DOHH2 (cell line): ENCODE data around the gene TRHDE.

Experiments
- H3F3A ChIP-seq: fragments of 200-600 bp; sonication (generic), shearing (Covaris generic); 2 replicates; pipeline ENCODE4 v1.6.0; 2016; ENCODE audit warnings: antibody characterized with exemption, mild to moderate bottlenecking; ENCODE audit not compliant: control insufficient read depth, insufficient read depth
- H3K27ac ChIP-seq: fragments of 200-600 bp; sonication (generic); 2 replicates; pipeline ENCODE4 v1.5.1; 2014; ENCODE audit warnings: low read depth, mild to moderate bottlenecking, low read length, moderate library complexity
- H3K27me3 ChIP-seq: fragments of 200-600 bp; sonication (generic); 2 replicates; pipeline ENCODE4 v1.6.1; 2014; ENCODE audit warnings: mild to moderate bottlenecking, low read length, mixed read lengths; ENCODE audit not compliant: control insufficient read depth
- H3K36me3 ChIP-seq: fragments of 200-600 bp; sonication (generic); 2 replicates; pipeline ENCODE4 v1.6.1; 2014; ENCODE audit warnings: mild to moderate bottlenecking, low read length, moderate library complexity, mixed read lengths; ENCODE audit not compliant: control insufficient read depth
- H3K4me1 ChIP-seq: fragments of 200-600 bp; sonication (generic); 2 replicates; pipeline ENCODE4 v1.6.1; 2014; ENCODE audit warnings: mild to moderate bottlenecking, low read length, mixed read lengths; ENCODE audit not compliant: control insufficient read depth
- H3K4me2 ChIP-seq: fragments of 200-600 bp; sonication (generic); 2 replicates; pipeline ENCODE4 v1.6.0; 2014; ENCODE audit warnings: mild to moderate bottlenecking, low read length, moderate library complexity
- H3K4me3 ChIP-seq: fragments of 200-600 bp; sonication (generic); 2 replicates; pipeline ENCODE4 v1.5.1; 2014; ENCODE audit warnings: mild to moderate bottlenecking, low read length, mixed read lengths
- H3K79me2 ChIP-seq: fragments of 200-600 bp; sonication (generic); 2 replicates; pipeline ENCODE4 v1.6.1; 2014; ENCODE audit warnings: mild to moderate bottlenecking, low read length, mixed read lengths; ENCODE audit not compliant: control insufficient read depth
- H3K9me2 ChIP-seq: fragments of 200-600 bp; sonication (generic); replicated peaks from 2 replicates; pipeline ENCODE4 v1.6.1; 2014; ENCODE audit warnings: mild to moderate bottlenecking, low read length, mixed read lengths; ENCODE audit not compliant: control insufficient read depth
- H3K9me3 ChIP-seq: fragments of 200-600 bp; sonication (generic); 2 replicates; pipeline ENCODE4 v1.6.1; 2014; ENCODE audit warnings: antibody characterized with exemption, low read length, mixed read lengths; ENCODE audit not compliant: control insufficient read depth, insufficient read depth
- H4K20me1 ChIP-seq: fragments of 200-600 bp; sonication (generic); 2 replicates; pipeline ENCODE4 v1.6.0; 2014; ENCODE audit warnings: low read depth, mild to moderate bottlenecking, antibody characterized with exemption, low read length, moderate library complexity; ENCODE audit not compliant: control insufficient read depth, insufficient read depth
- EZH2phosphoT487 ChIP-seq: fragments of 200-600 bp; sonication (generic); IDR thresholded peaks from 2 replicates; pipeline ENCODE4 v1.6.1; 2017; ENCODE audit warnings: borderline replicate concordance, mild to moderate bottlenecking, antibody characterized with exemption, low read length, moderate library complexity, mixed read lengths
- TF ChIP-seq, protein P1 (sequence below): fragments of 200-600 bp; sonication (generic); IDR thresholded peaks from one replicate; pipeline ENCODE4 v1.5.1; 2014; ENCODE audit warnings: antibody characterized with exemption, mild to moderate bottlenecking, low read depth, low read length; ENCODE audit not compliant: poor library complexity, severe bottlenecking

TRHDE gene

DNA sequence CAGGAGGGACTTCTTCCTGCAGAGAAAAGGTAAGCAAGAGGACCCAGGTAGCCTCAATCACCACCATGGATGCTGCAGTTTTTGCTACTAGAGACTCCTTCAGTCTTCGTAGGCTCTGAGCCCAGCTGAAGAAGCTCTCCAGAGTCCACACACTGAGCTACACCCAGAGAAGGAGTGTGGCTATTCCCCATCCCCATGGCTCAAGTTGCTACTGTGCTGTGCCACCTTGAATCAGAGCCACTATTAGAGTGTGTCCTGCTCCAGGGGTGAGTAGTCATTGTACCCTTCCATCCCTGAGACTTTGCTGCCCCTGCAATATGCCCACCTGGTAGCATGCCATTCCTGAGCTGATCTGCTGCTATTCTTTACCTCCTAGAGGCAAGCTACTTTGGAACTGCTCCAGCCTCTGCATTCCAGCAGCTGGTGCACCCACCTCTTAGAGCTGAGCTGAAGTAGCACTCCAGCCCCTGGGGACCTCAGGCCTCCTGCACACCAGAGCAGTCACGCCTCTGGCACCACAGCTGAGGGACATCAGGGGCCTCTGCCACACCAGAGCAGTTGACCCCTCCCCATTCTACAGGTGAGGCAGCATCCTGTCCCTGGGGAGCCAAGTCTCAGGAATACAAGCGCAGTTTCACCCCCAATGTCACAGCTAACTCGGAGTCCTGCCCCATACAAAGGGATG is 213.0 kb downstream of the TRHDE start:
- no peak overlapping the region for H3K27ac ChIP-seq
- H3K9me3 ChIP-seq: no peaks in the 10 kb centered on the region
- H3K36me3 ChIP-seq: no peaks in the 10 kb centered on the region
- no peak overlapping the region for H3K4me2 ChIP-seq
- H4K20me1 ChIP-seq: no peaks in the 10 kb centered on the region
- no peak overlapping the region for H3K4me3 ChIP-seq
- no peak for TF ChIP-seq EZH2phosphoT487
- TF ChIP-seq, protein P1, sequence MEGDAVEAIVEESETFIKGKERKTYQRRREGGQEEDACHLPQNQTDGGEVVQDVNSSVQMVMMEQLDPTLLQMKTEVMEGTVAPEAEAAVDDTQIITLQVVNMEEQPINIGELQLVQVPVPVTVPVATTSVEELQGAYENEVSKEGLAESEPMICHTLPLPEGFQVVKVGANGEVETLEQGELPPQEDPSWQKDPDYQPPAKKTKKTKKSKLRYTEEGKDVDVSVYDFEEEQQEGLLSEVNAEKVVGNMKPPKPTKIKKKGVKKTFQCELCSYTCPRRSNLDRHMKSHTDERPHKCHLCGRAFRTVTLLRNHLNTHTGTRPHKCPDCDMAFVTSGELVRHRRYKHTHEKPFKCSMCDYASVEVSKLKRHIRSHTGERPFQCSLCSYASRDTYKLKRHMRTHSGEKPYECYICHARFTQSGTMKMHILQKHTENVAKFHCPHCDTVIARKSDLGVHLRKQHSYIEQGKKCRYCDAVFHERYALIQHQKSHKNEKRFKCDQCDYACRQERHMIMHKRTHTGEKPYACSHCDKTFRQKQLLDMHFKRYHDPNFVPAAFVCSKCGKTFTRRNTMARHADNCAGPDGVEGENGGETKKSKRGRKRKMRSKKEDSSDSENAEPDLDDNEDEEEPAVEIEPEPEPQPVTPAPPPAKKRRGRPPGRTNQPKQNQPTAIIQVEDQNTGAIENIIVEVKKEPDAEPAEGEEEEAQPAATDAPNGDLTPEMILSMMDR: no peak
- H3K27me3 ChIP-seq: no peaks in the 10 kb centered on the region
- no peaks in the 10 kb centered on the region for H3K9me2 ChIP-seq
- H3F3A ChIP-seq: no peaks in the 10 kb centered on the region
- H3K79me2 ChIP-seq: no peaks in the 10 kb centered on the region
- no peaks in the 10 kb centered on the region for H3K4me1 ChIP-seq

DNA sequence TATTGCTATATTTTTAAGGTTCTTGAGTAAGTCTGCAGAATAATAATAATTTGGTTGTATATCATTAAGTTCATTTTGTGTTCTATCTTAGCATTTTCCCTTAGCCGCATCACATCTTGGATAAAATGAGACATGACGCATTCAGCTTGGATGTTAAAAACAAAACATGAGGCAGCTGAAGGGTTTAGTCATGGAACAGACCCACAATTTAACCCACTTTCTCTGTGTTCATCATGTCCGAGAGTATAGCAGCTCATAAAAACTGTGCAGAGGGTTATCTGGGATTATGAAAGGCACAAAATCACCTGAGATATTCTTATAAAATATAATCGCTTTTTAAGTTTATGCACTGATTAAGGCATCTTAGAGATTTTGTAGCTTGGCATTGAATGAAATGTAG is 219.3 kb downstream of the TRHDE start:
- no peak for TF ChIP-seq EZH2phosphoT487
- TF ChIP-seq, protein P1: no peak
- Histone ChIP-seq H3F3A (no peaks in the 10 kb centered on the region), H3K27me3 (no peaks in the 10 kb centered on the region), H3K9me2 (no peaks in the 10 kb centered on the region), H3K4me3 (no peak overlapping the region), H3K9me3 (no peaks in the 10 kb centered on the region), H3K4me2 (no peak overlapping the region), H3K27ac (no peak overlapping the region), H3K79me2 (no peaks in the 10 kb centered on the region), H3K4me1 (no peaks in the 10 kb centered on the region), H3K36me3 (no peaks in the 10 kb centered on the region), H4K20me1 (no peaks in the 10 kb centered on the region)

DNA sequence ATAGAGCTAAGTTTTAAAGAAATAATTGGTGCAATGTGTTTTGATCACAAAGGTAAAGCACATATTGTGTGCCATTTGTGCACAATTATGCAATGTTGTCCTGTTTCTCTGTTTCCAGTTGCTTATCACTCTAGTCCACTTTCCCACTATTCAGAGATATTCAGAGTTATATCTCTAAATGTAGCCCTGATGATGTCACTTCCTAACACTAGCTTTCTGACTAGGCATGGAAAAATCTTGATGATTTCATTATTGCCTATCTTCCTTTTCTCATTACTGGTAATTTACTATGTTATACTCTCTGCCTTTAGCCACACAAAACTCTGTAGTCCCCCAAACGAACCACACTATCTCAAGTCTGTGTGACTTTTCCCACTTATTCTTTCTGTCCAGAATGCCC is 221.2 kb downstream of the TRHDE start:
- Histone ChIP-seq H3K4me1 (no peaks in the 10 kb centered on the region), H3F3A (no peaks in the 10 kb centered on the region), H3K9me3 (no peaks in the 10 kb centered on the region), H3K4me2 (no peak overlapping the region), H3K9me2 (no peaks in the 10 kb centered on the region), H3K27ac (no peak overlapping the region), H4K20me1 (no peaks in the 10 kb centered on the region), H3K4me3 (no peak overlapping the region), H3K27me3 (no peaks in the 10 kb centered on the region), H3K36me3 (no peaks in the 10 kb centered on the region), H3K79me2 (no peaks in the 10 kb centered on the region)
- TF ChIP-seq, protein P1: no peak
- no peak for TF ChIP-seq EZH2phosphoT487

DNA sequence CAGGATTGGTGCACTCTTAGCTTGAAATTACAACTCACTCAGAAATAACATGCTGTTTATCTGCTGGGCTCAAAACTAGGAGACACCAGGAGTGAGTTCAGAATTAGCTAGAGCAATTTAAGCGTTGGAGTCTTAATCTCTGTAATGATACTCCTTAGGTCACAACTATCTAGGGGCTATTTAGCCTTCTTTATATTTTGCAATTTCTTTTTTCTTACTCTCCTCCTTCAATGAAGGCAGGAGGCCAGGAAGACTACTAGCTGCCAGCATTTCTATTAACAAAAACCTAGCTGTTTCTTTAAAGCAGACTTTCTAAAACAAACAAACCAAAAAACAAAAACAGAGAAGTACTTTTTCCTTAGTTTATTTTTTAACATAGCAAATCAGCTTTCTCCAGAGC is 226.2 kb downstream of the TRHDE start:
- H3K36me3 ChIP-seq: no peaks in the 10 kb centered on the region
- H3K9me2 ChIP-seq: no peaks in the 10 kb centered on the region

More for the DNA sequence above, 226.2 kb downstream of the TRHDE start:
- Histone ChIP-seq H3K27me3 (no peaks in the 10 kb centered on the region), H3K79me2 (no peaks in the 10 kb centered on the region), H3K9me3 (no peaks in the 10 kb centered on the region), H4K20me1 (no peaks in the 10 kb centered on the region), H3K4me1 (no peaks in the 10 kb centered on the region), H3K4me3 (no peak overlapping the region), H3K4me2 (no peak overlapping the region), H3F3A (no peaks in the 10 kb centered on the region), H3K27ac (no peak overlapping the region)
- TF ChIP-seq EZH2phosphoT487: no peak
- TF ChIP-seq, protein P1: no peak
